HL-60/S4 treated with phorbol 12-myristate 13-acetate at 8.2 ng/mL for 4 days and 3 days (cell line): Measurements from ENCODE around the gene F10.

ENCODE experiments used
- in situ Hi-C: fragments of 300-500 bp; cut with MboI; formaldehyde crosslinking; loops from 2 replicates; pipeline ENCODE4 v1.15.0; 2022; ENCODE audit warnings: low sequenced_read_pairs

Gene F10

GRCh38 chr13:113187883-113188665, 65.5 kb downstream of the F10 start:
- in situ Hi-C loops, result no loop called here

GRCh38 chr13:113190181-113190580, 67.6 kb downstream of the F10 start:
- in situ Hi-C loops, result no loop called here

GRCh38 chr13:113192279-113192678, 69.7 kb downstream of the F10 start:
- in situ Hi-C loops, result no loop called here

GRCh38 chr13:113192902-113193301, 70.3 kb downstream of the F10 start:
- in situ Hi-C loops, result no loop called here

GRCh38 chr13:113195360-113195759, 72.8 kb downstream of the F10 start:
- in situ Hi-C loops, result no loop called here

GRCh38 chr13:113196970-113197737, 74.6 kb downstream of the F10 start:
- in situ Hi-C loops, result no loop called here
